GM23338 (cell line): ENCODE results near the gene SCGB1C2. TPM values are rescaled to one million over a fixed set of nuclear protein-coding genes. Genes with fewer than 3 reads are reported as not detected.

ENCODE experiments used
- ATAC-seq: fragments of 200-7000 bp; cut with Tn5 transposase; 3 replicates; pipeline ENCODE4 v1.9.1; 2020
- DNase-seq: peaks from one replicate; pipeline ENCODE4 v3.0.0-alpha.2; 2015; ENCODE audit warnings: low spot score
- H2AFZ ChIP-seq: fragments of 200-600 bp; sonication (generic); 2 replicates; pipeline ENCODE4 v1.8.0; 2016; ENCODE audit warnings: antibody characterized with exemption, mild to moderate bottlenecking, moderate library complexity
- H3F3A ChIP-seq: fragments of 200-600 bp; sonication (generic); replicated peaks from 2 replicates; pipeline ENCODE4 v1.8.0; 2017; ENCODE audit warnings: antibody characterized with exemption, mixed run types, low read depth
- H3K27ac ChIP-seq: fragments of 200-600 bp; sonication (generic); 2 replicates; pipeline ENCODE4 v1.6.1; 2016; ENCODE audit warnings: low read depth
- H3K27me3 ChIP-seq: fragments of 200-600 bp; sonication (generic); 2 replicates; pipeline ENCODE4 v1.8.0; 2016; ENCODE audit warnings: mild to moderate bottlenecking, mixed run types, moderate library complexity; ENCODE audit not compliant: insufficient read depth
- H3K36me3 ChIP-seq: fragments of 200-600 bp; sonication (generic); 2 replicates; pipeline ENCODE4 v1.8.0; 2016; ENCODE audit warnings: mild to moderate bottlenecking; ENCODE audit not compliant: insufficient read depth
- H3K4me1 ChIP-seq: fragments of 200-600 bp; sonication (generic); 2 replicates; pipeline ENCODE4 v1.8.0; 2016; ENCODE audit warnings: mild to moderate bottlenecking, moderate library complexity; ENCODE audit not compliant: insufficient read depth
- H3K4me2 ChIP-seq: fragments of 200-600 bp; sonication (generic); 2 replicates; pipeline ENCODE4 v1.7.1; 2017; ENCODE audit warnings: mixed run types
- H3K4me3 ChIP-seq: fragments of 200-600 bp; sonication (generic); 2 replicates; pipeline ENCODE4 v1.6.1; 2016; ENCODE audit warnings: mixed run types
- H3K79me2 ChIP-seq: fragments of 200-600 bp; sonication (generic); replicated peaks from 2 replicates; pipeline ENCODE4 v1.8.0; 2017; ENCODE audit warnings: mild to moderate bottlenecking; ENCODE audit not compliant: insufficient read depth
- H3K9me2 ChIP-seq: fragments of 200-600 bp; sonication (generic); 2 replicates; pipeline ENCODE4 v1.8.0; 2017; ENCODE audit not compliant: insufficient read depth
- H4K20me1 ChIP-seq: fragments of 200-600 bp; sonication (generic); replicated peaks from 2 replicates; pipeline ENCODE4 v1.8.0; 2017; ENCODE audit warnings: mild to moderate bottlenecking; ENCODE audit not compliant: insufficient read depth
- H3K27ac Mint-ChIP-seq: 2 replicates; pipeline ENCODE4 v1.8.0; 2020; ENCODE audit warnings: inconsistent platforms, mild to moderate bottlenecking, moderate library complexity, mixed read lengths
- H3K27me3 Mint-ChIP-seq: 3 replicates; pipeline ENCODE4 v1.8.0; 2022; ENCODE audit warnings: low read depth, mild to moderate bottlenecking, moderate library complexity, mixed read lengths, inconsistent platforms; ENCODE audit not compliant: insufficient read depth, poor library complexity
- H3K36me3 Mint-ChIP-seq: 3 replicates; pipeline ENCODE4 v1.8.0; 2021; ENCODE audit warnings: low read depth, mild to moderate bottlenecking, inconsistent platforms, moderate library complexity, mixed read lengths
- H3K4me1 Mint-ChIP-seq: 3 replicates; pipeline ENCODE4 v1.8.0; 2020; ENCODE audit warnings: mild to moderate bottlenecking, inconsistent platforms, mixed read lengths
- H3K4me3 Mint-ChIP-seq: 3 replicates; pipeline ENCODE4 v1.8.0; 2021; ENCODE audit warnings: moderate library complexity, mild to moderate bottlenecking, inconsistent platforms, mixed read lengths
- H3K9me3 Mint-ChIP-seq: 3 replicates; pipeline ENCODE4 v1.8.0; 2020; ENCODE audit warnings: moderate library complexity, mild to moderate bottlenecking, inconsistent platforms, mixed read lengths
- CREB1 ChIP-seq: fragments of 250-450 bp; sonication (Bioruptor Pico); IDR thresholded peaks from 2 replicates; pipeline ENCODE4 v1.5.0; 2020; ENCODE audit warnings: low read depth, mild to moderate bottlenecking, moderate library complexity
- EZH2 ChIP-seq: fragments of 200-600 bp; sonication (generic); IDR thresholded peaks from one replicate; pipeline ENCODE4 v1.8.0; 2017; ENCODE audit warnings: antibody characterized with exemption, mild to moderate bottlenecking, low read depth; ENCODE audit not compliant: unreplicated experiment
- EZH2phosphoT487 ChIP-seq: fragments of 200-600 bp; sonication (generic); IDR thresholded peaks from one replicate; pipeline ENCODE4 v1.8.1; 2018; ENCODE audit warnings: antibody characterized with exemption; ENCODE audit not compliant: unreplicated experiment
- JUNB ChIP-seq: IDR thresholded peaks from one replicate; pipeline ENCODE4 v1.6.1; 2016; ENCODE audit warnings: antibody characterized with exemption; ENCODE audit not compliant: unreplicated experiment
- NANOG ChIP-seq: IDR thresholded peaks from 2 replicates; pipeline ENCODE4 v1.6.1; 2016; ENCODE audit warnings: antibody characterized with exemption, borderline replicate concordance
- POLR2AphosphoS5 ChIP-seq: IDR thresholded peaks from 2 replicates; pipeline ENCODE4 v1.6.1; 2016; ENCODE audit warnings: antibody characterized with exemption, low read depth
- STAT1 ChIP-seq: IDR thresholded peaks from one replicate; pipeline ENCODE4 v1.6.1; 2016; ENCODE audit warnings: antibody characterized with exemption; ENCODE audit not compliant: unreplicated experiment
- ZNF114 ChIP-seq: fragments of 250-450 bp; sonication (Bioruptor Pico); IDR thresholded peaks from 2 replicates; pipeline ENCODE4 v1.5.0; 2020; ENCODE audit warnings: mild to moderate bottlenecking, moderate library complexity
- ZNF331 ChIP-seq: fragments of 250-450 bp; sonication (Bioruptor Pico); IDR thresholded peaks from 2 replicates; pipeline ENCODE4 v1.5.0; 2020; ENCODE audit warnings: low read depth, mild to moderate bottlenecking, moderate library complexity
- polyA plus RNA-seq: library from polyadenylated mRNA; unstranded; fragments of >200 nt; fragmentation: Nextera tagmentation; extraction: Ambion mirVana; gene quantifications from 2 replicates; pipeline ENCODE4 v1.2.1, GENCODE V29; 2016
- total RNA-seq: library from RNA; depleted of rRNA; stranded (reverse); fragments of >200 nt; shearing (Covaris generic); gene quantifications from 2 replicates; pipeline ENCODE4 v1.2.3, GENCODE V29; 2014
- TF ChIP-seq, protein P1 (sequence below): IDR thresholded peaks from one replicate; pipeline ENCODE4 v1.6.1; 2018; ENCODE audit warnings: antibody characterized with exemption; ENCODE audit not compliant: unreplicated experiment
- TF ChIP-seq, protein P2 (sequence below): IDR thresholded peaks from 2 replicates; pipeline ENCODE4 v1.6.1; 2016; ENCODE audit warnings: antibody characterized with exemption
- TF ChIP-seq, protein P3 (sequence below): fragments of 250-450 bp; sonication (Bioruptor Pico); IDR thresholded peaks from 2 replicates; pipeline ENCODE4 v1.5.0; 2020; ENCODE audit warnings: mild to moderate bottlenecking, moderate library complexity
- TF ChIP-seq, protein P4 (sequence below), 2 experiments: fragments of 200-600 bp in 1 of 2; sonication (generic) in 1 of 2; conservative IDR thresholded peaks; 2 replicates each; pipeline versions ENCODE4 v1.5.1 to v1.6.1; 2016 to 2017; ENCODE audit warnings: antibody characterized with exemption in 2 of 2, low read depth in 2 of 2, mild to moderate bottlenecking in 2 of 2, moderate library complexity in 1 of 2

SCGB1C2 gene
- total and polyA plus RNA-seq, 2 experiments from 2014 or later = not detected

DNA sequence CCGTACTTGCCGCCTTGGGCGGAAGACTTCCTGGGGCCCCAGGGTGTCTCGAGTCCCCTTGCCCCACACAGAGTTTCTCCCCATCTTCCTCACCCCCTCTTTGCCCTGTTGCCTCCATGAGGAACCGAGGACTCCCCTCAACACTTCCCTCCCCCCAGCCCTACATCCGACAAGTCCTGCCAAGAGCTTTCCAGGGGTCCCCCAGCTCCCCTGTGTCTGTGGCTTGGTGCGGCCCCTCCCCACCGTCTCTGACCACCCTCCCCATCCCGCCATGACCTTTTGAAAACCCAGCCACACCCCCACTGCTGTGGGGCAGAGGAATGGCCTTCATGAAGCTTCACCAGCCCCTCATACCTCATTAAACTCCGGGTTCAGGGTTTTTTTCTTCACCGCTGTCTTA lies 11.4 kb downstream of the SCGB1C2 start:
- no peaks in the 10 kb centered on the region; the same call in 1 of the 2 replicates for H3K4me1 ChIP-seq
- no peaks in the 10 kb centered on the region for H3K9me2 ChIP-seq
- no peak overlapping the region for H3K4me2 ChIP-seq
- ATAC-seq (no peak), DNase-seq (no peak)
- H3K79me2 ChIP-seq = no peaks in the 10 kb centered on the region
- no peak overlapping the region for H3K27ac ChIP-seq
- Mint-ChIP-seq H3K4me1 (no peaks in the 10 kb centered on the region), H3K36me3 (no peaks in the 10 kb centered on the region), H3K27me3 (peaks cover 8% of the 10 kb centered on the region), H3K27ac (no peak overlapping the region), H3K9me3 (no peaks in the 10 kb centered on the region), H3K4me3 (no peak overlapping the region)
- H3K4me3 ChIP-seq = no peak overlapping the region
- no peaks in the 10 kb centered on the region for H3K27me3 ChIP-seq
- no peak overlapping the region for H2AFZ ChIP-seq
- H3K36me3 ChIP-seq = no peaks in the 10 kb centered on the region
- no peaks in the 10 kb centered on the region for H3F3A ChIP-seq
- H4K20me1 ChIP-seq = no peaks in the 10 kb centered on the region
- TF ChIP-seq ZNF331 (no peak), NANOG (no peak), STAT1 (no peak), EZH2phosphoT487 (no peak), JUNB (no peak), EZH2 (no peak), POLR2AphosphoS5 (no peak), ZNF114 (no peak), CREB1 (CRISPR knock-in tag) (no peak)
- TF ChIP-seq, protein P1, sequence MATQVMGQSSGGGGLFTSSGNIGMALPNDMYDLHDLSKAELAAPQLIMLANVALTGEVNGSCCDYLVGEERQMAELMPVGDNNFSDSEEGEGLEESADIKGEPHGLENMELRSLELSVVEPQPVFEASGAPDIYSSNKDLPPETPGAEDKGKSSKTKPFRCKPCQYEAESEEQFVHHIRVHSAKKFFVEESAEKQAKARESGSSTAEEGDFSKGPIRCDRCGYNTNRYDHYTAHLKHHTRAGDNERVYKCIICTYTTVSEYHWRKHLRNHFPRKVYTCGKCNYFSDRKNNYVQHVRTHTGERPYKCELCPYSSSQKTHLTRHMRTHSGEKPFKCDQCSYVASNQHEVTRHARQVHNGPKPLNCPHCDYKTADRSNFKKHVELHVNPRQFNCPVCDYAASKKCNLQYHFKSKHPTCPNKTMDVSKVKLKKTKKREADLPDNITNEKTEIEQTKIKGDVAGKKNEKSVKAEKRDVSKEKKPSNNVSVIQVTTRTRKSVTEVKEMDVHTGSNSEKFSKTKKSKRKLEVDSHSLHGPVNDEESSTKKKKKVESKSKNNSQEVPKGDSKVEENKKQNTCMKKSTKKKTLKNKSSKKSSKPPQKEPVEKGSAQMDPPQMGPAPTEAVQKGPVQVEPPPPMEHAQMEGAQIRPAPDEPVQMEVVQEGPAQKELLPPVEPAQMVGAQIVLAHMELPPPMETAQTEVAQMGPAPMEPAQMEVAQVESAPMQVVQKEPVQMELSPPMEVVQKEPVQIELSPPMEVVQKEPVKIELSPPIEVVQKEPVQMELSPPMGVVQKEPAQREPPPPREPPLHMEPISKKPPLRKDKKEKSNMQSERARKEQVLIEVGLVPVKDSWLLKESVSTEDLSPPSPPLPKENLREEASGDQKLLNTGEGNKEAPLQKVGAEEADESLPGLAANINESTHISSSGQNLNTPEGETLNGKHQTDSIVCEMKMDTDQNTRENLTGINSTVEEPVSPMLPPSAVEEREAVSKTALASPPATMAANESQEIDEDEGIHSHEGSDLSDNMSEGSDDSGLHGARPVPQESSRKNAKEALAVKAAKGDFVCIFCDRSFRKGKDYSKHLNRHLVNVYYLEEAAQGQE = no peak
- TF ChIP-seq, protein P2, sequence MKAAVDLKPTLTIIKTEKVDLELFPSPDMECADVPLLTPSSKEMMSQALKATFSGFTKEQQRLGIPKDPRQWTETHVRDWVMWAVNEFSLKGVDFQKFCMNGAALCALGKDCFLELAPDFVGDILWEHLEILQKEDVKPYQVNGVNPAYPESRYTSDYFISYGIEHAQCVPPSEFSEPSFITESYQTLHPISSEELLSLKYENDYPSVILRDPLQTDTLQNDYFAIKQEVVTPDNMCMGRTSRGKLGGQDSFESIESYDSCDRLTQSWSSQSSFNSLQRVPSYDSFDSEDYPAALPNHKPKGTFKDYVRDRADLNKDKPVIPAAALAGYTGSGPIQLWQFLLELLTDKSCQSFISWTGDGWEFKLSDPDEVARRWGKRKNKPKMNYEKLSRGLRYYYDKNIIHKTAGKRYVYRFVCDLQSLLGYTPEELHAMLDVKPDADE = no peak
- TF ChIP-seq, protein P3, sequence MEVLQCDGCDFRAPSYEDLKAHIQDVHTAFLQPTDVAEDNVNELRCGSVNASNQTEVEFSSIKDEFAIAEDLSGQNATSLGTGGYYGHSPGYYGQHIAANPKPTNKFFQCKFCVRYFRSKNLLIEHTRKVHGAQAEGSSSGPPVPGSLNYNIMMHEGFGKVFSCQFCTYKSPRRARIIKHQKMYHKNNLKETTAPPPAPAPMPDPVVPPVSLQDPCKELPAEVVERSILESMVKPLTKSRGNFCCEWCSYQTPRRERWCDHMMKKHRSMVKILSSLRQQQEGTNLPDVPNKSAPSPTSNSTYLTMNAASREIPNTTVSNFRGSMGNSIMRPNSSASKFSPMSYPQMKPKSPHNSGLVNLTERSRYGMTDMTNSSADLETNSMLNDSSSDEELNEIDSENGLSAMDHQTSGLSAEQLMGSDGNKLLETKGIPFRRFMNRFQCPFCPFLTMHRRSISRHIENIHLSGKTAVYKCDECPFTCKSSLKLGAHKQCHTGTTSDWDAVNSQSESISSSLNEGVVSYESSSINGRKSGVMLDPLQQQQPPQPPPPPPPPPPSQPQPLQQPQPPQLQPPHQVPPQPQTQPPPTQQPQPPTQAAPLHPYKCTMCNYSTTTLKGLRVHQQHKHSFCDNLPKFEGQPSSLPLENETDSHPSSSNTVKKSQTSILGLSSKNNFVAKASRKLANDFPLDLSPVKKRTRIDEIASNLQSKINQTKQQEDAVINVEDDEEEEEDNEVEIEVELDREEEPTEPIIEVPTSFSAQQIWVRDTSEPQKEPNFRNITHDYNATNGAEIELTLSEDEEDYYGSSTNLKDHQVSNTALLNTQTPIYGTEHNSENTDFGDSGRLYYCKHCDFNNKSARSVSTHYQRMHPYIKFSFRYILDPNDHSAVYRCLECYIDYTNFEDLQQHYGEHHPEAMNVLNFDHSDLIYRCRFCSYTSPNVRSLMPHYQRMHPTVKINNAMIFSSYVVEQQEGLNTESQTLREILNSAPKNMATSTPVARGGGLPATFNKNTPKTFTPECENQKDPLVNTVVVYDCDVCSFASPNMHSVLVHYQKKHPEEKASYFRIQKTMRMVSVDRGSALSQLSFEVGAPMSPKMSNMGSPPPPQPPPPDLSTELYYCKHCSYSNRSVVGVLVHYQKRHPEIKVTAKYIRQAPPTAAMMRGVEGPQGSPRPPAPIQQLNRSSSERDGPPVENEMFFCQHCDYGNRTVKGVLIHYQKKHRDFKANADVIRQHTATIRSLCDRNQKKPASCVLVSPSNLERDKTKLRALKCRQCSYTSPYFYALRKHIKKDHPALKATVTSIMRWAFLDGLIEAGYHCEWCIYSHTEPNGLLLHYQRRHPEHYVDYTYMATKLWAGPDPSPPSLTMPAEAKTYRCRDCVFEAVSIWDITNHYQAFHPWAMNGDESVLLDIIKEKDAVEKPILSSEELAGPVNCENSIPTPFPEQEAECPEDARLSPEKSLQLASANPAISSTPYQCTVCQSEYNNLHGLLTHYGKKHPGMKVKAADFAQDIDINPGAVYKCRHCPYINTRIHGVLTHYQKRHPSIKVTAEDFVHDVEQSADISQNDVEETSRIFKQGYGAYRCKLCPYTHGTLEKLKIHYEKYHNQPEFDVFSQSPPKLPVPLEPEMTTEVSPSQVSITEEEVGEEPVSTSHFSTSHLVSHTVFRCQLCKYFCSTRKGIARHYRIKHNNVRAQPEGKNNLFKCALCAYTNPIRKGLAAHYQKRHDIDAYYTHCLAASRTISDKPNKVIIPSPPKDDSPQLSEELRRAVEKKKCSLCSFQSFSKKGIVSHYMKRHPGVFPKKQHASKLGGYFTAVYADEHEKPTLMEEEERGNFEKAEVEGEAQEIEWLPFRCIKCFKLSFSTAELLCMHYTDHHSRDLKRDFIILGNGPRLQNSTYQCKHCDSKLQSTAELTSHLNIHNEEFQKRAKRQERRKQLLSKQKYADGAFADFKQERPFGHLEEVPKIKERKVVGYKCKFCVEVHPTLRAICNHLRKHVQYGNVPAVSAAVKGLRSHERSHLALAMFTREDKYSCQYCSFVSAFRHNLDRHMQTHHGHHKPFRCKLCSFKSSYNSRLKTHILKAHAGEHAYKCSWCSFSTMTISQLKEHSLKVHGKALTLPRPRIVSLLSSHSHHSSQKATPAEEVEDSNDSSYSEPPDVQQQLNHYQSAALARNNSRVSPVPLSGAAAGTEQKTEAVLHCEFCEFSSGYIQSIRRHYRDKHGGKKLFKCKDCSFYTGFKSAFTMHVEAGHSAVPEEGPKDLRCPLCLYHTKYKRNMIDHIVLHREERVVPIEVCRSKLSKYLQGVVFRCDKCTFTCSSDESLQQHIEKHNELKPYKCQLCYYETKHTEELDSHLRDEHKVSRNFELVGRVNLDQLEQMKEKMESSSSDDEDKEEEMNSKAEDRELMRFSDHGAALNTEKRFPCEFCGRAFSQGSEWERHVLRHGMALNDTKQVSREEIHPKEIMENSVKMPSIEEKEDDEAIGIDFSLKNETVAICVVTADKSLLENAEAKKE (CRISPR knock-in tag) = no peak
- TF ChIP-seq, protein P4, sequence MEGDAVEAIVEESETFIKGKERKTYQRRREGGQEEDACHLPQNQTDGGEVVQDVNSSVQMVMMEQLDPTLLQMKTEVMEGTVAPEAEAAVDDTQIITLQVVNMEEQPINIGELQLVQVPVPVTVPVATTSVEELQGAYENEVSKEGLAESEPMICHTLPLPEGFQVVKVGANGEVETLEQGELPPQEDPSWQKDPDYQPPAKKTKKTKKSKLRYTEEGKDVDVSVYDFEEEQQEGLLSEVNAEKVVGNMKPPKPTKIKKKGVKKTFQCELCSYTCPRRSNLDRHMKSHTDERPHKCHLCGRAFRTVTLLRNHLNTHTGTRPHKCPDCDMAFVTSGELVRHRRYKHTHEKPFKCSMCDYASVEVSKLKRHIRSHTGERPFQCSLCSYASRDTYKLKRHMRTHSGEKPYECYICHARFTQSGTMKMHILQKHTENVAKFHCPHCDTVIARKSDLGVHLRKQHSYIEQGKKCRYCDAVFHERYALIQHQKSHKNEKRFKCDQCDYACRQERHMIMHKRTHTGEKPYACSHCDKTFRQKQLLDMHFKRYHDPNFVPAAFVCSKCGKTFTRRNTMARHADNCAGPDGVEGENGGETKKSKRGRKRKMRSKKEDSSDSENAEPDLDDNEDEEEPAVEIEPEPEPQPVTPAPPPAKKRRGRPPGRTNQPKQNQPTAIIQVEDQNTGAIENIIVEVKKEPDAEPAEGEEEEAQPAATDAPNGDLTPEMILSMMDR (conservative IDR thresholded peaks at IDR 0.05; ENCODE audit: low read depth in 2 of 2) = no peak
